Activated T-helper 1 cell treated with Interleukin-2 at 50 U/mL for 16 hours (primary cell): ENCODE results near the gene ITFG2.

ENCODE experiments used
- DNase-seq: peaks from one replicate; pipeline ENCODE4 v3.0.0-alpha.2; 2020; ENCODE audit warnings: low read depth

The ITFG2 gene

DNA sequence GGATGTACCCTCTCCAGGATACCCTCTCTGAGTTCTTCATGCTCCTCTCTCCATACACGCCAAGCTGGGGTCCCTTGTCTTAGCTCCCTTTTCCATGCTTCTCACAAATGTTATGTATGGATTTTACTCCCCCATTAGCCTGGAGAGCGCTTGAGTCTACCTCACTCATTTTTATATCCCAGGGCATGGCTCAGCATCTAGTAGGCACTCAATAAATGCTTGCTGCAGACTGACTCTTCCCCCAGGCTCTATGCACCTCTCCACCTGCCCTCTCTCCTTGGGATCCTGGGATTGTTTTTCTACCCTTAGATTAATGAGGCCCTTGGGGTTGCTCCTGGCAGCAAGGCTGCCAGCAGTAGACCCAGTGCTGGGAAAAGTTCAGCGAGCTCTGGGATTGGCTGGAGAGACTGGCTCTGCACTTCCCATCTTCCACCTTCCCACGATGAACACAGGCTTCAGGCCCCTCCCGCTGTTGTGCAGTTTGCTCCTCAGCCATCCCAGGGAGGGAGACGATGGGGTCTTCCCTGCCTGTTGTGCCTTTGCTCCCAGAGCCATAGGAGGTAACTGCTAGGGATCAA is 20.2 kb downstream of the ITFG2 start:
- DNase-seq, result no peak

GRCh38 chr12:2833327-2833726 is 20.9 kb downstream of the ITFG2 start:
- no peak for DNase-seq

- no peak for DNase-seq
Observed at GRCh38 chr12:2833810-2834209, 21.3 kb downstream of the ITFG2 start.

DNA sequence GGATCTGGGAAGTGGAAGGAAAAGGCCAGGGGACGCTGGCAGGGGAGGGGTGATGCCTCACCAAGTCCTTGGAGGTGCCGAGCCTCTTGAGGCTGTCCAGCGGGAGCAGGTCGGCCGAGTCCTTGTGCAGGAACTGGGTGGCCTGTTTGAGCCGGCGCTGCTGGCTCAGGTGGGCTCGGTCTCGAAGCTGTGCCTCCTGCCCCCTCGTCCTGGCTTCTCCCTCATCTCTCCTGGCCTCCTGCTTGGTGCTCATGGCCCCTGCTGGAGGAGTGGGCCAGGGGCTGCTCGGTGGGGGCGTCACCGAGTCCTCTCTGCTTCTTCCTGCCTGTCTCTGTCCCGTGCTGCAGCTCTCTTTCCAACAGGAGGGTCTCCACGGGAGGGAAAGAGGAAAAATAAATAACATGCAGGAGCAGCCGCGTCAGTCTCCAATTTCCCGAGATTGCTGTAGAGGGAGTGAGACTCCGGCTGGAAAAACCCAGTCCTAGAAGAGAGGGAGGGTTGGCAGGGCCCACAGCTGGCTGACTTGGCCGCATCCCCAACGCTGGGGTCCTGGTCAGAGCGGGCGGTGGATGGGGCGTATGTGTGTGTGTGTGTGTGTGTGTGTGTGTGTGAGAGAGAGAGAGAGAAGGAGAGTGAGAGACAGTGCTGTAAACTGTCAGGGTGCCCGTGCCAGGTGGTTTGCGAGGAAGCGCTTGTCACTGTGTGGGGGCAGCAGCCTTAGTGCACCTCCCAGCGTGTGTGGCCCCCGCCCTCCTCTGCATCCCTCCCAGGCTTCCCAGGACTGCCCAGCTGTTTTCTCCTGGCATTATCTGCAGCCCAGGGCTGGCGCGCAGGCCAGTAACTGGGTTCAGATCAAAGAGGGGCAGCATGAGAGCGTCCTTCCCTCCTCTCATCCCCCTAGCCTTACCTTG is 22.4 kb downstream of the ITFG2 start, which contains the start of gene NRIP2:
NRIP2 (minus strand) TSS at position 455 of the 911 bp plus-strand sequence; CDS start at position 403, 52 bp downstream.
- no peak for DNase-seq

- DNase-seq, result no peak
Observed at GRCh38 chr12:2835691-2836403, 23.4 kb downstream of the ITFG2 start.

GRCh38 chr12:2836574-2836973 is 24.1 kb downstream of the ITFG2 start:
- no peak for DNase-seq

DNA sequence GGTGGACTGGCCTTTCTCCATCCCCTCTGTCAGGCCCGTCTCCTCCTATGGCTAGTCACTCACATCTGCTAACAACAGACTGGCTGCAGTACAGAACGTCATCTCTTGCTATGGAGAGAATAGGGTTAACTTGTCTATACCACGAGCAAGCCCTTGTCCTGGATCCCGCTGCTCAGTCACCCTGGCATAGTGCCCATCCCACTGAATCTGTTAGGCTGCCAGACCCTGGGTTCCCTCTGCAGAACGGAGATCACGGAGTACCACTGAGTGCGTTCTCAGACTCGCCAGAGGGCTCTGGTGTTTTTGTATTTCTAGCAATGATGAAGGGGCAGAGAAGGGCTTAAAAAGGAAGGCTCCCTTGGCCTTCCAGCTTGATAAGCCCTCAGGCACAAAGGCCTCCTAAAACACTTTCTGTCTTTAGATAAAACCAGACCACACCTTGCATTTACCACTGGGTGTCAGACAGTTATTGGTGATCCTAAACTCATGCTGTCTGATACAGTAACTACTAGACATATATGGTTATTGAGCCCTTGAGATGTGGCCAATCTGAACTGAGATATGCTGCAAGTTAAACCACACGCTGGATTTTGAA is 28.7 kb downstream of the ITFG2 start:
- DNase-seq, result no peak

DNA sequence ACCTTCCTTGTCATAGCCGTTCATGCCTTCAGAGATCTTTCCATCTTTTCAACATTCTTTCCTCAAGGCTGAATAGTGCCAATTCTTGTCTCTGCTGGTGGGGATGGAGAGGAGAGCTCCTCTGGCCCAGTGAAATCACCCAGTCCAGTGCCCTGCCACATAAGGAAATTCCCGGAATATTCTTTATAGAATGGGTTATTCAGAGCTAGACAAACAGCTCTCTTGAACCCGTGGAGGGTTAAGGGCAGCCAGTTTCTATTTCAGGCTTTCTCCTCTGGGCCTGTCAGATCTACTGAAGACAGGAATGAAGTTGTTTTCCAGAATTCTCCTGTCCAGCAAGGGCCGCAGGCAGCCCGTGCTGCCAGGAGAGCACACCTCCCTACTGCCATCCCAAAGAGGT is 30.5 kb downstream of the ITFG2 start:
- no peak for DNase-seq

GRCh38 chr12:2844786-2845185 is 32.3 kb downstream of the ITFG2 start:
- no peak for DNase-seq

DNA sequence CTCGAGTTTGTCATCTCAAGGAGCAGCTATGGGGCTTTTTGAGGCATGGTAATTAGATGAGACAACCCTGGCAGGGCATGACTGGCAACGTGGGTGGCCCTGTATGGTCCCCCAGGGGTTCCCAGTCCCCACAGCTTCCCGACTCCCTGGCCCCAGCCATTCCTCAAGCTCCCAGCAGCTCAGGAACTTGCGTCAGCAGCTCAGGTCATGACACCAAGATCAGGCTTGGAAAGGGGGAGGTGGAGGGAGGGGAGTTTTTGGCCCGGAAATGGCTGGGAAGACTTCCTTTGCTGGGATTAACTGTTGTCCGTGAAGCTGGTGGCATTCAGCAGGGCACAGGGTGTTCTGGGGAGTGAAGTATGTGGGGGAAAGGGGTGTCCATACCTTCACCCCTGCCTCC is 32.8 kb downstream of the ITFG2 start:
- no peak for DNase-seq

DNA sequence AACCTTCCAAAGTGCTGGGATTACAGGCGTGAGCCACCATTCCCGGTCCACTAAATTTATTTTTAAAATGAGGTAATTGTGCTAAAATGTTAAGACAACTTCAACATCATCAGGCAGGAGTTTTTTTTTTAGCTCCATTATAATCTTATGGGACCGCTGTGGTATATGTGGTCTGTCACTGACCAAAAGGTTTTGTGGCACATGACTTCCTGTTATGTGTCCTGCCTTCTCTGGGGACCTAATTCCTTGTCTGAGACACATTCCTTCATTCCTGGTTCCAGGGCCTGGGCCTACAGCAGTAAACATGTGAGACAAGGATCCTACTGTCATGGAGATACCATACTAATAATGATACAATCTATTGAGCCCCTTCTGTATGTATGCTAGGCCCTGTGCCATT is 39.5 kb downstream of the ITFG2 start:
- DNase-seq, result no peak

DNA sequence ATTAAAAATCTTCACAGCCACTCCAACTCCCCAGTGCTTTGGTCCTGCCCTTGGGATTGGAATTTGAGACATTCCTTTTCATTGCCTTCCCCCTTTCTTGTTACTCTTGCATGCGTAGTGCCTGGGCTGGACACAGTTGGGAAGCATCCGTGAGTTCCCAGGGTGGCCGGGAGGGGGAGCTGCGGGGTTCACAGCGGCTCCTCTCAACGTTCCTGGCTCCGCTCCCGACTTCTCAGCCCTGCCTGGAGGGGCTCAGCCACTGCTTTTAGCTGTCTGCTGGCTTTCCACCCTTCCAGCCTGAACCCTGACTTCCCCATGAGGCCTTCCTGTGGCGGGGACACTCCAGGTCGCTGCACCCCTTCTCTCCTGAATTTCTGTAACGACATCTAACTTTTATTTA is 41.2 kb downstream of the ITFG2 start:
- DNase-seq, result peak; percentile 5

DNA sequence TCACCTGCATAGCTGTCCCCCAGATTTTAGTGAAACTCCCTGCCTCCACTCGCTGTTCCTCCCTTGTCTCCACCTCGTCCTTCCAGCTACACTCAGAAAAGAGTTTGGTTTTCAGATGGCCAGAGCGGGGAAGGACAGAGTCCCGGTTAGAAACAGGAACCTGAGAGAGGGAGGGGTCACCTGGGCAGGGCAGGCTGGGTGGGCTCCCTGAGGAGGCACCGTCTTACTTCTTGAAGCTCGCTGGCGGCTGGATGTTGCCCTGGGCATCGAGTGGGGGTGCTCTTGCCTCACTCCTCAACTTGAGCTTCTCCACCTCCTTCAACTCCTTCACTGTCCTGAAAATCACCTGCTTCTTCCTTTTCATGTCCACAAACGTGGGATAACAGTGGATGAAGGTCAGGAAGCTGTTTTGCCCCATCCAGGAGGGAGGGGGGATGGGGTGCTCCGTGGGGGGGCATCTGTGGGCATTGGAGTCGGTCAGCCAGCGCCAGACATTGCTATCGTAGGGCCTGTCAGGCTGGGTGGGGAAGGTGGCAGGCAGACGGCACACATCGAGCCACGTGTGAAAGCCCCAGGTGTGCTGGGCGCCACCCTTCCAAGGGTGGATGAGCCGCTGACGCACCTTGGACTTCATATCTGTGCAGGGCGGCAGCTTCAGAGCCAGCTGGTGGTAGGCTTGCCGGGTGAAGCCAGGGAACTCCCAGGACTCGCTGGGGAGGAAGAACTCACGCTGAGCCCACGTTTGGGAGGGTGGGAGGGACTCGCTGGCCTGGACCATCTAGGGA is 42.4 kb downstream of the ITFG2 start:
- no peak for DNase-seq

DNA sequence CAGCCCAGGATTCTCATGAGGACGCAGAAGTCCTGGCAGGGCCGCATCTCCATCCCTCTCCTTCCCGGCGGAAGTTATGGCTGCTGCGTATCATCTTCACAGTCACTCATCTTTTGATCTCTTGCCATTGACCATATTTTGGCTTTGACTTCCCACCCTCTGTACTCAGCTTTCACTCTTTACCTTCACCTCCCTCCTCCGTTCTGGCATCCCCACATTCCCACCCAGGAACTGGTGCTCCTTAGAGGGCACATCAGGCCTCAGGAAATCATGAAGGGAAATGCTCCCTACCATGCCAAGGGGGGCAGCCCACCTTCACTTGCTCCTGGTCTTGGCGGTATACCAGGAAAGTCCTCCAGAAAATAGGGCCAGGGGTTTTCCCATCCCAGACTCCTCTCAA is 43.1 kb downstream of the ITFG2 start:
- no peak for DNase-seq

- no peak for DNase-seq
Observed at GRCh38 chr12:2856051-2856450, 43.6 kb downstream of the ITFG2 start.

DNA sequence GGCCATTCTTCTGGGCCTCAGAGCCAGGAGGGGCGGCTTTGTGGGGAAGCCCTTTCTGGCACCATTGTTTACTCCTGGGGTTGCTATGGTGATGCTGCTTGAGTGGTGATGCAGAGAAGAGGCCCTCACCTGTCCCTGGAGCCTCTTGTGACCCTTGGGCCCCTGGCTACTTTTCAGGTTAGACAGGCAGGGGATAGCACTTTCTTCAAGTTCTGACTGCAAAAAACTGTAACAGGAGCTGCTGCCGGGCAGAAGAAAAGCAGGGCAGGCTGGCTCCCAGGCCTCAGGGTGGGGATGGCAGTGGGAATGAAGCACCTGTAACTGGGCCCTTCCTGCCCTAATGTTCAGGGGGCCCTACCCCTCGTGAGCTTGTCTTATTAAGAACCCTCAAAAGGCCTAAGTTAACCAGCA is 44.6 kb downstream of the ITFG2 start, which contains the start of gene TEX52:
TEX52 (minus strand) TSS at position 19 of the 411 bp plus-strand sequence; CDS start at position 6, 13 bp downstream.
- DNase-seq, result no peak

- no peak for DNase-seq
Observed at GRCh38 chr12:2857576-2857975, 45.1 kb downstream of the ITFG2 start.

DNA sequence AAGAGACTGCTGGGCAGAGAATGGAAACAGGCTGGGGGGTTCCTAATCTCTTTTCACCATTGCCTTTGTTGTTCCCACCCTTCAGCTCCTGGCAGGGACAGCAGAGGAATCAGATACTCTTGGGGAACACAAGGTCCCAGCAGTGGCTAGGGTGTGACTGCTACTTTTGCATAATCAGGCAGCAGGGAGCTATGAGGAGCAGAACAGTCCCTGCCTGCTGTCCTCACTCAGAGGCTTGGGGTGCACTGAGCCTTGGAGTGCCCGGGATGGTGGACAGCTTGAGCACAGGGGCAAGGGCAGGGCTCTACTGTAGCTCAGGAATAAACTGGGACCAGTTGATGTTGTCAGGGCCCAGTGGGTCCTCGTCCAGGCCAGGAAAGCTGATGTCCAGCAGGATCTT is 45.9 kb downstream of the ITFG2 start:
- DNase-seq, result no peak

GRCh38 chr12:2858944-2859421 is 46.5 kb downstream of the ITFG2 start:
- DNase-seq, result no peak

- no peak for DNase-seq
Observed at GRCh38 chr12:2860170-2860569, 47.7 kb downstream of the ITFG2 start.

- no peak for DNase-seq
Observed at GRCh38 chr12:2862876-2863275, 50.4 kb downstream of the ITFG2 start.
